ENCODE measurements around the gene PACRG. TPM values are rescaled to one million over a fixed set of nuclear protein-coding genes. Genes with fewer than 3 reads are reported as not detected.

Gene PACRG
- total and polyA plus RNA-seq, 2 of the 8 experiments (the other 6 are each of a cell fraction or from before 2014, with no cell fraction given): 0.44 to 0.54 TPM

- DNase-seq (ENCODE audit: low read depth in 1 of 2, low spot score in 2 of 2) (no peak), FAIRE-seq (no peak)
- ChIA-PET CTCF (ENCODE audit: partially characterized antibody) (interaction anchor here (0.8 to 2.3 kb wide), 3 partner anchors 10 to 1032 kb away, joined by 3 to 10 read pairs (median 3); no protein-coding TSS in a partner anchor), POLR2A (ENCODE audit: partially characterized antibody) (interaction anchor here (1.0 to 1.5 kb wide), 3 partner anchors 11 to 23 kb away, joined by 3 to 4 read pairs (median 3); no protein-coding TSS in a partner anchor)
- Histone ChIP-seq H3K27me3 (replicated peaks in 1 of 4; ENCODE audit: control insufficient read depth in 3 of 4, extremely low read depth in 1 of 4, insufficient read depth in 3 of 4, low read length in 3 of 4) (no peaks in the 10 kb centered on the region), H3K23ac (ENCODE audit: insufficient read length) (no peak overlapping the region), H3K9me3 (ENCODE audit: insufficient read depth in 2 of 2, low read depth in 1 of 2, low read length in 1 of 2) (peaks cover 0 to 7% of the 10 kb centered on the region in 2 experiments; a peak in 2 of 4 replicates), H2BK20ac (ENCODE audit: low read length) (peak overlapping the region; percentile 53; the same call in 1 of the 2 replicates), H2BK5ac (ENCODE audit: low read depth, low read length) (peak overlapping the region; percentile 91; the same call in 1 of the 2 replicates), H3K4me2 (ENCODE audit: insufficient read depth in 1 of 2, low read depth in 2 of 2, low read length in 2 of 2) (no peak overlapping the region), H3K23me2 (ENCODE audit: low read depth, low read length) (no peaks in the 10 kb centered on the region), H2AK5ac (ENCODE audit: low read depth, low read length) (peak overlapping the region; percentile 4; the same call in 1 of the 2 replicates), H4K20me1 (replicated peaks in 1 of 2; ENCODE audit: control insufficient read depth in 1 of 2, insufficient read depth in 2 of 2, low read length in 2 of 2) (no peaks in the 10 kb centered on the region), H3K9ac (replicated peaks in 1 of 4; ENCODE audit: extremely low read depth in 1 of 4, low read depth in 3 of 4, low read length in 3 of 4) (no peak overlapping the region), H2BK12ac (ENCODE audit: low read depth, low read length) (peak overlapping the region; percentile 65; the same call in 1 of the 2 replicates), H4K91ac (replicated peaks; ENCODE audit: insufficient read length, low read length) (peak overlapping the region; percentile 88), H3K79me2 (ENCODE audit: control insufficient read depth in 1 of 2, insufficient read depth in 2 of 2, low read length in 2 of 2) (no peaks in the 10 kb centered on the region), H3K18ac (ENCODE audit: extremely low read depth, low read length) (peak overlapping the region; percentile 65), H3K4ac (replicated peaks; ENCODE audit: insufficient read length, low read depth, low read length) (peak overlapping the region; percentile 32), H2BK15ac (ENCODE audit: low read length) (no peak overlapping the region; the same call in 1 of the 2 replicates), H3K14ac (ENCODE audit: insufficient read length) (no peak overlapping the region), H3K79me1 (ENCODE audit: low read depth, low read length) (no peaks in the 10 kb centered on the region), H3K4me3 (ENCODE audit: extremely low read depth in 1 of 4, insufficient read depth in 2 of 4, low read depth in 3 of 4, low read length in 4 of 4) (no peak overlapping the region), H3K4me1 (replicated peaks in 1 of 4; ENCODE audit: control insufficient read depth in 3 of 4, insufficient read depth in 4 of 4, low read length in 3 of 4) (peaks cover 2 to 5% (median 3%) of the 10 kb centered on the region in 4 experiments), H3K27ac (ENCODE audit: low read depth, low read length) (no peak overlapping the region), H3K36me3 (ENCODE audit: control insufficient read depth in 2 of 4, insufficient read depth in 4 of 4, low read length in 3 of 4) (no peaks in the 10 kb centered on the region), H2BK120ac (replicated peaks; ENCODE audit: low read depth, low read length) (no peak overlapping the region), H3K56ac (replicated peaks; ENCODE audit: insufficient read length, low read depth, low read length) (no peak overlapping the region), H2AFZ (ENCODE audit: low read length) (no peak overlapping the region), H4K8ac (ENCODE audit: extremely low read depth, insufficient read depth, low read length) (peak overlapping the region; percentile 66), H4K5ac (ENCODE audit: insufficient read length, low read depth, low read length) (peak overlapping the region; percentile 12)
- 95% methylated on average over 27 of the region's 27 CpGs; no CpG with 5 or more reads in 1 of the 2 experiments for WGBS, 2 experiments (ENCODE audit: extremely low coverage in 1 of 2, insufficient coverage in 1 of 2, insufficient read length in 1 of 2, insufficient replicate concordance in 2 of 2, low coverage in 1 of 2, low lambda C conversion rate in 2 of 2, missing lambda C conversion rate in 1 of 2)
- TF ChIP-seq HDAC2 (IDR thresholded peaks at IDR 0.05; ENCODE audit: borderline replicate concordance in 1 of 2, low read depth in 2 of 2, low read length in 2 of 2): 0 out of 4 replicates have a peak, but pooled peaks of 1 of the 2 experiments have one; percentile 8
- TF ChIP-seq TBP (IDR thresholded peaks at IDR 0.05; ENCODE audit: low read depth, low read length): no peak
- TF ChIP-seq SRF (IDR thresholded peaks at IDR 0.05; ENCODE audit: low read depth, low read length): no peak
- TF ChIP-seq ATF3 (IDR thresholded peaks at IDR 0.05; ENCODE audit: insufficient read depth, low read depth, low read length): no peak
Observed at GRCh38 chr6:163100259-163100658, 372.5 kb downstream of the PACRG start.
